ENCODE results near the gene MLIP.

DNA sequence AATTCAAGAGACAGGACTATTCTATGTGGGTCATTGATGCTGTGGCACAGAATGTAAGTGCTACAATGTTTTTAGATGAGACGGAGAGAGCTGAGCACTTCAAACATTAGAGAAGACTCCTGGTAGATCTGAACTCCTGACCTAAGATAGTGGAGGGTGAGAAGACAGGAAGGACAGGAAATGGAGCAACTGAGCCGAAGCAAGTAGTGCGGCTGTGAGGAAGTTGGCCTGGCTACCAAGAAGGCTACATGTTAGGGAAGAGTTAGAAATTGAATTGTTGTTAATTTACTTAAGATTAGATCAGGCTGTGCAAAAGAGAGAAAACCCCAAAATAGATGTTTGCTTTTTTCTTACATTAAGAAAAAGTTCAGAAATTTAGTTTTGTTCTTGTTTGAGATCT, 14.4 kb upstream of the MLIP start:
- TF ChIP-seq FOXM1 (IDR thresholded peaks at IDR 0.05; ENCODE audit: borderline replicate concordance) (no peak), FOXK2 (IDR thresholded peaks at IDR 0.05) (no peak), CTBP1 (IDR thresholded peaks at IDR 0.05; ENCODE audit: borderline replicate concordance) (no peak), TARDBP (IDR thresholded peaks at IDR 0.05) (no peak), ARNT (IDR thresholded peaks at IDR 0.05) (no peak), SUZ12 (IDR thresholded peaks at IDR 0.05) (no peak), FOXA1 (IDR thresholded peaks at IDR 0.05) (no peak), ELF4 (IDR thresholded peaks at IDR 0.05) (no peak), SP1 (IDR thresholded peaks at IDR 0.05) (no peak), LEF1 (IDR thresholded peaks at IDR 0.05; ENCODE audit: borderline replicate concordance) (no peak), ZNF384 (IDR thresholded peaks at IDR 0.05) (no peak), HDGF (IDR thresholded peaks at IDR 0.05; ENCODE audit: borderline replicate concordance) (no peak)
